Placental pericyte (primary cell): ENCODE results near the gene DYNLL1. TPM values are rescaled to one million over a fixed set of nuclear protein-coding genes. Genes with fewer than 3 reads are reported as not detected.

Experiments
- small RNA-seq: library from RNA; depleted of rRNA; stranded (forward); fragments of <200 nt; gene quantifications from one replicate; pipeline ENCODE3, GENCODE V24; 2012; ENCODE audit warnings: low replicate concordance
- total RNA-seq: library from RNA; depleted of rRNA; stranded (reverse); fragments of >200 nt; gene quantifications from 2 replicates; pipeline ENCODE4 v1.2.3, GENCODE V29; 2012

Gene DYNLL1
- 228 and 256 TPM in 2 replicates for total RNA-seq

DNA sequence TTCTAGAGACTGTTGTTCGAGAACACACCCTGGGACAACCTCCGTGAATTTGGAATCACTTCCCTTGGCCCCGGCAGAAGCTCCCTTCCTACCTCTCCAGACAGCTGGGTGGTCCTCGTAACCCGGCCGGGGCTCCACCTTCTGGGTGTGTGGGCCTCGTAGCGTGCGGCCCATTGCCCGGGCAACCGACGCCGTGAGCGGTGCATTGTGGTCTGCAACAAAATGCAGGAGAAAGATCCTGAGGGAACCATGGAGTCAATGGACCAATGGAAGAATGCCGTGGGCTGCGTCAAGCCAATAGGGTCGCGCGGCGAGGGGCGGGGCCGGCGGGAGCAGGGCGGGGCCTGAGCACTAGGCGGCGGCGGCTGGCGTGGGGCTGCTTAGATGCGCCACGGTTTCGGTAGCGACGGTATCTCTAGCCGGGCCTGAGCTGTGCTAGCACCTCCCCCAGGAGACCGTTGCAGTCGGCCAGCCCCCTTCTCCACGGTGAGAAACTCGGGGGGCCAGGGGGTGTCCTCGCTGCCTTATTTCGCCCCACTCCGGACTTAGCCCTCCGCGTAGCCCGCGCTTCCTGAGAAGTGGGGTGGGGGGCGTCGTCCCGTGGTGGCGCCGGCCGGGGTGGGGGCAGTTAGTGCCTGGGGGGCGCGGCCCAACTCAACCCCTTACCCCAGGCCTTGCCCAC is at the start of gene DYNLL1:
TSS of gene DYNLL1 (plus strand) at position 383 of the 682 bp plus-strand sequence. CDS start 309 bp downstream, outside the sequence.

GRCh38 chr12:120469450-120470149 is 26.3 kb upstream of the DYNLL1 start, which contains the start of gene SRSF9:
Gene SRSF9, minus strand, starts transcription at chr12:120469748. Its CDS starts 139 bp downstream, at chr12:120469609.

DNA sequence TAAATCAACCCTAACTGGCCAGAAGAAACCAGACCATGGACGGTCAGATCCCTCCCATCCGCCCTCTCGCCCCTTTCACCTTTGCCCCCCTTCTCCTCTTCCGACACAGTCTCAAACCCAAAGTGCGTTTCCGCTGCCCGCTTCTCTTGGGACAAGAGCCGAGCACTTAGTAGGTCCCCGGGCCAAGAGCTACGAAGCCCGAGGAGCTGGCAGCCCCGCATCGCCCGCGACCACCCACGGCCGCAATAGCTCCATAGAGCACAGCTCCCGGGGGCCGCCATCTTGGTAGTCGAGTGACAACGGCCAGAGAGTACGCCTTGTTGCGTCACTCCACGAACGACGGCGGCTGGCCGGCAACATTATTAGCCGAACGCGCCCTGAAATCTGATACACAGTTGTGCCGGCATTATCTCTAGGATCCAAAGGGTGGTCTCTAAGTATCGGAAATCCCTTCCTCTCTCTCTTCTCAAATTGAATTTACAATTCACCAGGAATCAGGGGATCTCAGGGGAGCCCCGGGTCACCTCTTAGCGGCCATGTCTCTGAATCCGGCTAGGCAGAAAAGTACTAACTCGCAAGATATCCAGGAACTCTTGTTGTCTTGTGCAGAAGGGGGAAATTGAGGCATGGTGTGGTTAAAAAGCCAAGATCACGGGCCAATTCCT is 33.1 kb downstream of the DYNLL1 start, which contains the start of gene COQ5:
TSS of gene COQ5 (minus strand) at position 298 of the 665 bp plus-strand sequence. CDS start at position 281, 17 bp downstream.

GRCh38 chr12:120534203-120534702 is 38.3 kb downstream of the DYNLL1 start, which contains the start of gene RNF10:
Gene RNF10, plus strand, starts transcription at chr12:120534356. Its CDS starts 456 bp downstream, at chr12:120534812.

Small RNA genes lying within 50 kb of the gene (small RNA-seq; reads per million reads assigned to genes)
- gene RF00019 = not detected

Other genes starting within 250 kb of the DYNLL1 start
- 46.2 and 150 TPM in 2 replicates for gene PXN, start 230.4 kb upstream of the DYNLL1 start, total RNA-seq
- gene RNU4-2, start 204.2 kb upstream of the DYNLL1 start, total RNA-seq = under 0.01 TPM in 2 replicates
- gene RNU4-1, start 202.9 kb upstream of the DYNLL1 start, total RNA-seq = under 0.01 TPM in 2 replicates
- 0.66 and 0.86 TPM in 2 replicates for gene SIRT4, start 193.8 kb upstream of the DYNLL1 start, total RNA-seq
- not detected in 2 replicates for gene PLA2G1B, start 168.3 kb upstream of the DYNLL1 start, total RNA-seq
- gene MSI1, start 126.9 kb upstream of the DYNLL1 start, total RNA-seq = not detected in 2 replicates
- gene COX6A1, start 58.0 kb upstream of the DYNLL1 start, total RNA-seq = 260 and 322 TPM in 2 replicates
- gene TRIAP1, start 49.7 kb upstream of the DYNLL1 start, total RNA-seq = 16.2 and 27.6 TPM in 2 replicates
- 13.3 and 16.9 TPM in 2 replicates for gene GATC, start 49.7 kb upstream of the DYNLL1 start, total RNA-seq
- 132 and 154 TPM in 2 replicates for gene SRSF9, start 26.4 kb upstream of the DYNLL1 start, total RNA-seq
- 16.5 and 21.9 TPM in 2 replicates for gene COQ5, start 33.0 kb downstream of the DYNLL1 start, total RNA-seq
- 114 and 200 TPM in 2 replicates for gene RNF10, start 38.2 kb downstream of the DYNLL1 start, total RNA-seq
- gene POP5, start 85.3 kb downstream of the DYNLL1 start, total RNA-seq = 9.8 and 38.4 TPM in 2 replicates
- gene CABP1, start 144.5 kb downstream of the DYNLL1 start, total RNA-seq = not detected in 2 replicates
- gene MLEC, start 191.0 kb downstream of the DYNLL1 start, total RNA-seq = 121 and 143 TPM in 2 replicates
- 15.8 and 22.0 TPM in 2 replicates for gene UNC119B, start 214.3 kb downstream of the DYNLL1 start, total RNA-seq
- 7.2 and 9.4 TPM in 2 replicates for gene ACADS, start 229.7 kb downstream of the DYNLL1 start, total RNA-seq